Loucy (cell line): ENCODE data around the gene TES.

Experiments
- H2AFZ ChIP-seq: fragments of 200-600 bp; sonication (generic); 2 replicates; pipeline ENCODE4 v1.6.0; 2016; ENCODE audit warnings: antibody characterized with exemption, mild to moderate bottlenecking, low read length, moderate library complexity
- H3F3A ChIP-seq: fragments of 200-600 bp; 2 replicates; pipeline ENCODE4 v1.6.0; 2016; ENCODE audit warnings: antibody characterized with exemption, low read depth, mild to moderate bottlenecking
- H3K27me3 ChIP-seq: fragments of 200-600 bp; sonication (generic); 2 replicates; pipeline ENCODE4 v1.6.1; 2014; ENCODE audit warnings: low read length, mild to moderate bottlenecking; ENCODE audit not compliant: insufficient read depth, poor library complexity, severe bottlenecking
- H3K36me3 ChIP-seq: fragments of 200-600 bp; sonication (generic); 2 replicates; pipeline ENCODE4 v1.6.1; 2016; ENCODE audit warnings: low read length; ENCODE audit not compliant: insufficient read depth
- H3K4me1 ChIP-seq: fragments of 200-600 bp; sonication (generic); 2 replicates; pipeline ENCODE4 v1.5.1; 2014; ENCODE audit warnings: low read length, mild to moderate bottlenecking; ENCODE audit not compliant: insufficient read depth, poor library complexity, severe bottlenecking
- H3K4me2 ChIP-seq: fragments of 200-600 bp; sonication (generic); 2 replicates; pipeline ENCODE4 v1.6.0; 2014; ENCODE audit warnings: antibody characterized with exemption, low read length, low read depth, mild to moderate bottlenecking; ENCODE audit not compliant: poor library complexity, severe bottlenecking
- H3K4me3 ChIP-seq: fragments of 200-600 bp; sonication (generic); 2 replicates; pipeline ENCODE4 v1.5.1; 2014; ENCODE audit warnings: low read length, mild to moderate bottlenecking, mixed read lengths; ENCODE audit not compliant: poor library complexity, severe bottlenecking
- H3K79me2 ChIP-seq: fragments of 200-600 bp; sonication (generic); 2 replicates; pipeline ENCODE4 v1.6.1; 2014; ENCODE audit warnings: low read length; ENCODE audit not compliant: insufficient read depth
- H3K9ac ChIP-seq: fragments of 200-600 bp; sonication (generic); 2 replicates; pipeline ENCODE4 v1.6.0; 2014; ENCODE audit warnings: mild to moderate bottlenecking, low read depth, low read length, moderate library complexity; ENCODE audit not compliant: poor library complexity, severe bottlenecking
- H3K9me2 ChIP-seq: fragments of 200-600 bp; sonication (generic); replicated peaks from 2 replicates; pipeline ENCODE4 v1.6.1; 2016; ENCODE audit warnings: low read depth, low read length, mixed read lengths
- H3K9me3 ChIP-seq: fragments of 200-600 bp; sonication (generic); 2 replicates; pipeline ENCODE4 v1.6.1; 2014; ENCODE audit warnings: mild to moderate bottlenecking, antibody characterized with exemption, low read length, low read depth; ENCODE audit not compliant: insufficient read depth
- H4K20me1 ChIP-seq: fragments of 200-600 bp; sonication (generic); 2 replicates; pipeline ENCODE4 v1.6.0; 2014; ENCODE audit warnings: antibody characterized with exemption, low read length, mild to moderate bottlenecking; ENCODE audit not compliant: insufficient read depth, poor library complexity, severe bottlenecking
- CTCF ChIP-seq: fragments of 200-600 bp; sonication (generic); conservative IDR thresholded peaks from 2 replicates; pipeline ENCODE4 v1.5.1; 2014; ENCODE audit warnings: mild to moderate bottlenecking, antibody characterized with exemption, low read length
- EZH2phosphoT487 ChIP-seq: fragments of 200-600 bp; IDR thresholded peaks from 2 replicates; pipeline ENCODE4 v1.6.1; 2018; ENCODE audit warnings: antibody characterized with exemption, mild to moderate bottlenecking, moderate library complexity, borderline replicate concordance

Gene TES

DNA sequence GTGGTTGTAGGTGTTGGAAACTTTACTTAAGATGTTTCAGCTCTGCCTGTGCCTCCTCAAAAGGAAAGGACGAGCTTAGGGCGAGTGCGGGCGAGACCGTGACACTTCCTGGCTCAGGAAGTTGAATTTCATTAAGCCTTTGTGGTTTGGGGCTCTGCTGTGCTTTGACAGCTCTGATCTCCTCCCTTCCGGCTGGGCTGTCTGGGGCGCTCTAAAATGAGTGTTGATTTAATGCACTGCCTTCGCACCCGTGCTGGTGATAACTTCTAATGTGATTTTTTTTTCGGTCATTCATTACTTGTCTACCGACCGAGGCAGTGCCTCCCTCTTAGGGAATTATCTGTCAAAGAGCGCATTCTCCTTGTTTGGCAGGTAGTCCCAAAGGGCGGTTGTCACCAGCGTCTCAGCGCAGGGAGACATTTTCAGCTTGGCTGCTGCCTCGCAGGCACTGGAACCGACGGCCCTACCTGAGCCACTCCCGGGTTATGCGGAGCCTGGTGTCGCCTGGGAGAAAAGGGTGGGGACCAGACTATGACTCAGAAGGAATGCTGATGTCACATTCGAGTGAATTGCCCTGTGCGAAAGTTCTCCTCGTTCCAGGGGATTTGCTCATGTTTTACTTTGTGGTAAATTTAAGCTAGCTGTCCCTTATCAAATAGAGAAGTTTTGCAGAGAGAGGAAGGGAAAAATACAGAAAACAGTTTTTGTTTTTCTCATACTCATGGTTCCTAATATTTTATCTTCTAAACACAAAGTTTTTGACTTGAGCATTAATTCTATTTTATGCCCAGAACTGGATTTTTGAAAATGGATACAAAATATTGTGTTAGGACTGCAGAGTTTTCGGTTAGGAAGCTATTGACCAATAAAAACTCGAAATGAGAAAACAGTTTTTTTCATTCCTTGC is 920 bp downstream of the TES start:
- H3K4me1 ChIP-seq, result peaks cover 34% of the 10 kb centered on the region
- no peaks in the 10 kb centered on the region for H3K36me3 ChIP-seq
- H3K9me2 ChIP-seq, result no peaks in the 10 kb centered on the region
- H4K20me1 ChIP-seq, result no peaks in the 10 kb centered on the region
- no peaks in the 10 kb centered on the region for H3K27me3 ChIP-seq
- 0 out of 2 replicates have a peak overlapping the region, but pooled peaks have one; percentile 24 for H2AFZ ChIP-seq
- H3F3A ChIP-seq, result peaks cover 3% of the 10 kb centered on the region; the same call in 1 of the 2 replicates
- no peak overlapping the region for H3K9ac ChIP-seq
- H3K79me2 ChIP-seq, result no peaks in the 10 kb centered on the region
- TF ChIP-seq EZH2phosphoT487 (no peak), CTCF (no peak)
- H3K4me3 ChIP-seq, result peak overlapping the region; percentile 64
- peaks cover 10% of the 10 kb centered on the region; the same call in 1 of the 2 replicates for H3K9me3 ChIP-seq
- H3K4me2 ChIP-seq, result peak overlapping the region; percentile 73

DNA sequence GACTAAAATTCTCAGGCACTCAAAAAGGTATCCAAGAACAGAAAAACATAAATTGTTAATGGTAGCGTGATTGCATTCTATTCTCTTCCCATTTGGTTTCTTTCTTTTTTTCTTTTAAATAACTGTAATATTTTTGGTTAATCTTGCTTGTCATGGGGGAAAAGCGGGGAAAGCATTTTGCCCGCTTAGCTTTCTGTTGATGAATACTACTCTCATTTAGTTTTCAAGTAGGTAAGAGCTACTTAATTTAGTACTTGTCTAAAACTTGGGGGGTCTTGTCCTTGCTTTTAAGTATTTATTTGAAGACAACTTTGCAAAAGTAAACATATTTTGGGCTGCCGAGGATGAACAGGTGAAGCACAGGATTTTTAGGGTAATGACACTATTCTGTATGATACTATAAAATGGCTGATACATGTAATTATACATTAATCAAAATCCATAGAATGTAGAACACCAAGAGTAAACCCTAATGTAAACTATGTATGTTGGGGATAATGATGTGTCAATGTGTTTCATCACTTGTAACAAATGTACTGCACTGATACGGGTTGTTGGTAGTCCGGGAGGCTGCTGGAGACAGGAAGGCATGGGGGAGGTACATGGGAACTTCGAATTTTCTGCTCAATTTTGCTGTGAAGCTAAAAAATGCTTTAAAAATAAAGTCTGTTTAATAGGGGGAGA is 1.7 kb downstream of the TES start:
- peak overlapping the region; percentile 73 for H3K4me2 ChIP-seq
- peak overlapping the region; percentile 64 for H3K4me3 ChIP-seq
- H2AFZ ChIP-seq, result no peak overlapping the region
- H3K36me3 ChIP-seq, result no peaks in the 10 kb centered on the region
- H3K79me2 ChIP-seq, result no peaks in the 10 kb centered on the region
- H3K27me3 ChIP-seq, result no peaks in the 10 kb centered on the region
- no peaks in the 10 kb centered on the region for H3K9me2 ChIP-seq
- H3K4me1 ChIP-seq, result peaks cover 34% of the 10 kb centered on the region
- no peaks in the 10 kb centered on the region for H4K20me1 ChIP-seq
- TF ChIP-seq EZH2phosphoT487 (no peak), CTCF (no peak)
- H3K9ac ChIP-seq, result no peak overlapping the region
- H3K9me3 ChIP-seq, result peaks cover 10% of the 10 kb centered on the region; the same call in 1 of the 2 replicates
- peaks cover 3% of the 10 kb centered on the region; the same call in 1 of the 2 replicates for H3F3A ChIP-seq

DNA sequence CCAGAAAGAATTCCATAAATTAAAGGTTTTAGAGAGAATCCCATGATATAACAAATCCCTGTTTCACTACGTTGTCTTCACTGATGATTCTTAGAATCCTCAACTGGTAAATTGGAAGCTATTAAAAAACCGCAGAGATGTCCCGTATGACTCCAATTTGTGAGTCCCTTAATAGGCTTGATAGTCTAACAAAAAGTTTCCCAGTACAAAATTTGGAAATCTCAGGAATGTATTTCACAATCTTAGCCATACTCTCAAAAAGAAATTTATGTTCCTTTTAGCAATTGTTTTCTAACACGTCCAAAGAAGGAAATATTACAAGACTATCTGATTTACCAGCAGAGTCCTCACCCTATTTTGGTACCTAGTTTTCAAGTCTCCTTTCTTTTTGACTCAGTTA is 2.5 kb downstream of the TES start:
- H3K4me2 ChIP-seq, result no peak overlapping the region
- H3K9ac ChIP-seq, result no peak overlapping the region
- peaks cover 36% of the 10 kb centered on the region for H3K4me1 ChIP-seq
- H3K36me3 ChIP-seq, result no peaks in the 10 kb centered on the region
- TF ChIP-seq EZH2phosphoT487 (no peak), CTCF (no peak)
- no peaks in the 10 kb centered on the region for H3K79me2 ChIP-seq
- H3K9me2 ChIP-seq, result no peaks in the 10 kb centered on the region
- no peaks in the 10 kb centered on the region for H4K20me1 ChIP-seq
- no peak overlapping the region for H3K4me3 ChIP-seq
- H3K27me3 ChIP-seq, result no peaks in the 10 kb centered on the region
- H3F3A ChIP-seq, result peaks cover 3% of the 10 kb centered on the region; the same call in 1 of the 2 replicates
- peaks cover 10% of the 10 kb centered on the region; the same call in 1 of the 2 replicates for H3K9me3 ChIP-seq
- H2AFZ ChIP-seq, result no peak overlapping the region
